DOHH2 (cell line): ENCODE results near the gene CST2.
"Not testable (repeated sequence)": the region's sequence is repeated elsewhere in the genome, so short reads cannot be mapped to it uniquely, and the experiment has no call there.

Source experiments
- H3F3A ChIP-seq: fragments of 200-600 bp; sonication (generic), shearing (Covaris generic); 2 replicates; pipeline ENCODE4 v1.6.0; 2016; ENCODE audit warnings: antibody characterized with exemption, mild to moderate bottlenecking; ENCODE audit not compliant: control insufficient read depth, insufficient read depth
- H3K27ac ChIP-seq: fragments of 200-600 bp; sonication (generic); 2 replicates; pipeline ENCODE4 v1.5.1; 2014; ENCODE audit warnings: low read depth, mild to moderate bottlenecking, low read length, moderate library complexity
- H3K27me3 ChIP-seq: fragments of 200-600 bp; sonication (generic); 2 replicates; pipeline ENCODE4 v1.6.1; 2014; ENCODE audit warnings: mild to moderate bottlenecking, low read length, mixed read lengths; ENCODE audit not compliant: control insufficient read depth
- H3K36me3 ChIP-seq: fragments of 200-600 bp; sonication (generic); 2 replicates; pipeline ENCODE4 v1.6.1; 2014; ENCODE audit warnings: mild to moderate bottlenecking, low read length, moderate library complexity, mixed read lengths; ENCODE audit not compliant: control insufficient read depth
- H3K4me1 ChIP-seq: fragments of 200-600 bp; sonication (generic); 2 replicates; pipeline ENCODE4 v1.6.1; 2014; ENCODE audit warnings: mild to moderate bottlenecking, low read length, mixed read lengths; ENCODE audit not compliant: control insufficient read depth
- H3K4me2 ChIP-seq: fragments of 200-600 bp; sonication (generic); 2 replicates; pipeline ENCODE4 v1.6.0; 2014; ENCODE audit warnings: mild to moderate bottlenecking, low read length, moderate library complexity
- H3K4me3 ChIP-seq: fragments of 200-600 bp; sonication (generic); 2 replicates; pipeline ENCODE4 v1.5.1; 2014; ENCODE audit warnings: mild to moderate bottlenecking, low read length, mixed read lengths
- H3K79me2 ChIP-seq: fragments of 200-600 bp; sonication (generic); 2 replicates; pipeline ENCODE4 v1.6.1; 2014; ENCODE audit warnings: mild to moderate bottlenecking, low read length, mixed read lengths; ENCODE audit not compliant: control insufficient read depth
- H3K9me2 ChIP-seq: fragments of 200-600 bp; sonication (generic); replicated peaks from 2 replicates; pipeline ENCODE4 v1.6.1; 2014; ENCODE audit warnings: mild to moderate bottlenecking, low read length, mixed read lengths; ENCODE audit not compliant: control insufficient read depth
- H3K9me3 ChIP-seq: fragments of 200-600 bp; sonication (generic); 2 replicates; pipeline ENCODE4 v1.6.1; 2014; ENCODE audit warnings: antibody characterized with exemption, low read length, mixed read lengths; ENCODE audit not compliant: control insufficient read depth, insufficient read depth
- H4K20me1 ChIP-seq: fragments of 200-600 bp; sonication (generic); 2 replicates; pipeline ENCODE4 v1.6.0; 2014; ENCODE audit warnings: low read depth, mild to moderate bottlenecking, antibody characterized with exemption, low read length, moderate library complexity; ENCODE audit not compliant: control insufficient read depth, insufficient read depth
- CTCF ChIP-seq: fragments of 200-600 bp; sonication (generic); IDR thresholded peaks from one replicate; pipeline ENCODE4 v1.5.1; 2014; ENCODE audit warnings: antibody characterized with exemption, mild to moderate bottlenecking, low read depth, low read length; ENCODE audit not compliant: poor library complexity, severe bottlenecking
- EZH2phosphoT487 ChIP-seq: fragments of 200-600 bp; sonication (generic); IDR thresholded peaks from 2 replicates; pipeline ENCODE4 v1.6.1; 2017; ENCODE audit warnings: borderline replicate concordance, mild to moderate bottlenecking, antibody characterized with exemption, low read length, moderate library complexity, mixed read lengths

The CST2 gene

GRCh38 chr20:23820493-23820892 lies 6.0 kb downstream of the CST2 start:
- Histone ChIP-seq H3K4me1 (no peaks in the 10 kb centered on the region), H4K20me1 (no peaks in the 10 kb centered on the region), H3K9me3 (no peaks in the 10 kb centered on the region), H3K79me2 (no peaks in the 10 kb centered on the region), H3K9me2 (no peaks in the 10 kb centered on the region), H3F3A (no peaks in the 10 kb centered on the region), H3K4me2 (no peak overlapping the region), H3K36me3 (no peaks in the 10 kb centered on the region), H3K4me3 (no peak overlapping the region), H3K27me3 (no peaks in the 10 kb centered on the region), H3K27ac (no peak overlapping the region)
- TF ChIP-seq CTCF = no peak
- TF ChIP-seq EZH2phosphoT487 = no peak

DNA sequence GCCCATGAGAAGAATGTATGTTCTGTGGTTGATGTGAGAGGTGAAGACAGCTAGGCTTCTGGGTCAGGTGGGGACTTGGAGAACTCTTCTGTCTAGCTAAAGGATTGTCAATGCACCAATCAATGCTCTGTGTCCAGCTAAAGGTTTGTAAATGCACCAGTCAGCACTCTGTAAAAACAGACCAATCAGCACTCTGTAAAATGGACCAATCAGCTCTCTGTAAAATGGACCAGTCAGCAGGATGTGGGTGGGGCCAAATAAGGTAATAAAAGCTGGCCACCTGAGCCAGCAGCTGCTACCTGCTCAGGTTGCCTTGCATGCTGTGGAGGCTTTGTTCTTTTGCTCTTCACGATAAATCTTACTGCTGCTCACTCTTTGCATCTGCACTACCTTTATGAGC lies 15.0 kb downstream of the CST2 start:
- H4K20me1 ChIP-seq, H3K9me3 ChIP-seq, H3K4me3 ChIP-seq, H3K4me2 ChIP-seq, H3K36me3 ChIP-seq, H3F3A ChIP-seq, H3K4me1 ChIP-seq, H3K27me3 ChIP-seq, H3K9me2 ChIP-seq, H3K79me2 ChIP-seq, H3K27ac ChIP-seq: not testable (repeated sequence)

GRCh38 chr20:23810349-23810748 lies 16.2 kb downstream of the CST2 start:
- H3K27ac ChIP-seq, H3K9me2 ChIP-seq, H4K20me1 ChIP-seq, H3K9me3 ChIP-seq, H3K4me1 ChIP-seq, H3K36me3 ChIP-seq, H3K27me3 ChIP-seq, H3K79me2 ChIP-seq, H3F3A ChIP-seq, H3K4me2 ChIP-seq, H3K4me3 ChIP-seq: not testable (repeated sequence)

DNA sequence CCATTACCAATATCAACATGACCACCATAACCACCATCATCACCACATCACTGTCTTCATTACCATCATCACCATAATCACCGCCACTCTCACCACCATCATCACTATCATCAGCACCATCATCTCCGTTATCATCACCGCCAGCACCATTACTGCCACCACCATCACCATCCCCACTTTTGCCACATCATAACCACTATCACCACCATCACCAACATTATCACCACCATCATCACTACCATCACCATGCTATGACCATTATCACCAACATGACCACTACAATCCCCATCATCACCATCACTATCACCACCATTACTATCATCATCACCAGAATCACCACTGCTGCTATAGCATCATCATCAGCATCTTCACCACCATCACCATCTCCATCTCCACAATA lies 25.7 kb downstream of the CST2 start:
- Histone ChIP-seq H3F3A (no peaks in the 10 kb centered on the region), H3K9me3 (no peaks in the 10 kb centered on the region), H3K27ac (no peak overlapping the region), H3K36me3 (no peaks in the 10 kb centered on the region), H3K27me3 (no peaks in the 10 kb centered on the region), H3K4me2 (no peak overlapping the region), H3K4me1 (no peaks in the 10 kb centered on the region), H3K9me2 (no peaks in the 10 kb centered on the region), H4K20me1 (no peaks in the 10 kb centered on the region), H3K4me3 (no peak overlapping the region), H3K79me2 (no peaks in the 10 kb centered on the region)
- TF ChIP-seq EZH2phosphoT487 (no peak), CTCF (no peak)
